AG08395 (cell line): Measurements from ENCODE around the gene DPM2.
A peak's percentile ranks its signal among the peaks of the same experiment; 100 is the strongest.

Experiments
- DNase-seq: peaks from one replicate; pipeline ENCODE4 v3.0.0; 2012; ENCODE audit warnings: mixed read lengths, low spot score

DPM2 gene

GRCh38 chr9:127973169-127974000, 35.7 kb upstream of the DPM2 start:
- DNase-seq: no peak

- DNase-seq: no peak
These were observed 34.7 kb upstream of the DPM2 start for GRCh38 chr9:127972236-127972871.

- DNase-seq: no peak
These were observed 33.9 kb upstream of the DPM2 start for GRCh38 chr9:127971357-127972235.

- DNase-seq: no peak
These were observed 33.0 kb upstream of the DPM2 start for GRCh38 chr9:127970401-127971313.

- peak; percentile 90 for DNase-seq
These were observed 31.2 kb upstream of the DPM2 start for GRCh38 chr9:127968700-127969383.

DNA sequence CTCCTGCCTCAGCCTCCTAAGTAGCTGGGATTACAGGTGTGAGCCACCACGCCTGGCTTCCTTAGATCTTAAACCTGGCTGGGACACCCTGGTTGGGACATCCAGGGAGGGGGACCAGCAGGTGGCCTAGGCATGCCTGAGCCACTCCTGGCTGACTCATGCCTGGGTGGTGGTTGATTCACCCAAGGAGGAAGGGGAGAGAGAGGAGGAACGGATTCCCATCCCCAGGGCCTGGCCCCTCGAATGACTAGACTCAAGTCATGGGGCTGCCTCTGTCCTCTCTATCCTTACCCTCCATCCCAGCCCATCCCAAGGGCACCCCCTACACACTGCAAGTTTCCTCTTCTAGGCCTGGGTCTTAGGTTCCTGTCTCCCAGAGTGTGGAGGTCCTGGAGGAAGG, 30.4 kb upstream of the DPM2 start:
- DNase-seq: peak; percentile 36

- no peak for DNase-seq
These were observed 29.6 kb upstream of the DPM2 start for GRCh38 chr9:127967151-127967809.

GRCh38 chr9:127966416-127967150, 28.9 kb upstream of the DPM2 start:
- DNase-seq: no peak

GRCh38 chr9:127965953-127966352, 28.3 kb upstream of the DPM2 start:
- DNase-seq: no peak

- DNase-seq: no peak
These were observed 25.9 kb upstream of the DPM2 start for GRCh38 chr9:127963359-127964064.

DNA sequence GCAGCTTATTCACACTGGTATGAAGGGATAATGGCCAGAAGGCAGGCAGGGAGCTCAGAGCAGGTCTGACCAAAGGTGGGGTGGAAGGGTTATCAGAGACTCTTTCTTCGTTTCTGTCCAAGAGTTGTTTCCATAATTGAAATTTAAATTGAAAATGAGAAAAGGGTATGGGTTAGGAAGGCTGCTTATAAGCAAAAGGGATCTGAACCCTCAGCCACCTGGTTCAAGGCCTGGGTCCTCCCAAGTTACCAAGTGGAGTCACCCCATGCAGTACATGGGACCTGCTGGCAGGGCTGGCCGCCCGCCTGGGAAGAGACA, 25.3 kb upstream of the DPM2 start:
- no peak for DNase-seq

DNA sequence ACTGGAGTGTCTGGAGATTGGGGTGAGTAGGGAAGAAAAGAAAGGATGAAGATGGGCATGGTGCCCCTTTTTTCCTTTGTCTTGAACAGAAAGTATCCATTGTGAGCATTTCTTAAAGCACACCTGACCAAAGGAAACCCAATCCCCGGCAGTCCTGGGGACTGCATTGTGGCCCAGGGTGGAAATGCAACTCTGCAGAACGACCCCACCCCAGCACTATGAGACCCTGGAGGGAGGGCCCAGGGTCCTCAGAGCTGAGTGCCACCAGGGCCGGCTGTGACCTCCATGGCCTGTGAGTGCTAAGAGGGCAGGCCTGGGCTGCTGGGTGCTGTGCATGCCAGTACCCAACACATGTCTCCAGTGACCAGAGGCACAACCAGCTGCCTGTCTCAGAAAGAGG, 24.6 kb upstream of the DPM2 start:
- DNase-seq: no peak

DNA sequence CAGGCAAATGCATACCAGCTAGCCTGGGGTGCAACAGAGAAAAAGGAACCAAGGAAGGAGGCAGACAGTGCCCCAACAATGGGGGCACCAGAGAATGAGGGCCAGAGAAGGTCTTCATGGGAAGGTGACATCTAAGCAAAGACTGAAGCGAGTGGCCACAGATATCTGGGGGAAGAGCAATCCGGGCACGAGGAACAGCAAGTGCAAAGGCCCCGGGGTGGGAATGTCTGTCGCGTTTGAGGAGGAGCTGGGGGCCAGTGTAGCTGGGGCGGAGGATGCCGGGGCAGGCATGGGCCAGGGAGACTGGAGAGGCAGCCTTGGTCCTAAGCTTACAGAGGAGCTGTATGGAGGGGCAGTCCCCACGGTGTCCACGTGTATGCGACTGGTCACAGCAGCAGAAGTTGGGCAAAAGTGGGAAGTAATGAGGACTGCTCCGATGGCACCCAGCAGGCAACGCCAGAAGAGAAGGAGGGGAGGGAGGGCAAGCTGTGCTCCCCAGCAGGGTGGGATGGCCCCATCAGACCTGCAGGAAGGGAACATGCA, 24.0 kb upstream of the DPM2 start:
- no peak for DNase-seq

- no peak for DNase-seq
These were observed 23.5 kb upstream of the DPM2 start for GRCh38 chr9:127961155-127961490.

DNA sequence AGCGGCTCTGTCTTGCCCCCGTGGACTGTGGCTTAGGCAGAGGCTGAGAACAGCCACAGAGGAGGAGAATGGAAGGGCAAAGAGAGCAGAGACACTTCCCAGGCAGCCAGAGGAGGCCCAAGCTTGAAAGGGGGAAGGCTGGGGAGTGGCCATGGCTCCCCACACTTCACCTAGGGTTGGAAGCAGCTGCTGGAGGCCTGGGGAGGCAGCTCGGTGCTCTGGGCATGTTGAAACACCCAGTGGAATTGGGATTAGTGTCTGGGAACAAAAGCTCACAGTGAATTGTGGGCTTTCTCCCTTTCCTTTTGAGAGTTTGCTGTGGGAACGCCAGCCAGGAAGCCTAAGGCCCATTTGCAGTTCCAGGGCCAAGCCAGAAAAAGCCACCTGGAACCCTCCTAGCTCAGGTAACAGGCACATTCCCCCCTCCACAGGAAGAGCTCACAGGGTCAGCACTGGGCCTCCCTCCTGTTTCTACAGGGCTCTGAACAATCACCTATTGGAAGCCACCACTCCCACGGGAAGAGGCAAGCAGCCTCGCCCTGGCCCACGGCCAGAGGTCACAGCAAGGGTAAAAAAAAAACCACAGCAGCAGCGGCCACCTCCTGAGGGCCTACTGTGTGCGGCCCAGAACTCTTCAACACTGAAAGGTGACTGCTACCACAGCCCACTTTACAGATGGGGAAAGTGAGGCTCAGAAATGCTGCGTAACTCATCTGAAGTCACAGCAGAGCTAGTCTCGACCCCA, 22.9 kb upstream of the DPM2 start:
- no peak for DNase-seq

- no peak for DNase-seq
These were observed 22.3 kb upstream of the DPM2 start for GRCh38 chr9:127959841-127960409.

- no peak for DNase-seq
These were observed 21.7 kb upstream of the DPM2 start for GRCh38 chr9:127959398-127959797.

DNA sequence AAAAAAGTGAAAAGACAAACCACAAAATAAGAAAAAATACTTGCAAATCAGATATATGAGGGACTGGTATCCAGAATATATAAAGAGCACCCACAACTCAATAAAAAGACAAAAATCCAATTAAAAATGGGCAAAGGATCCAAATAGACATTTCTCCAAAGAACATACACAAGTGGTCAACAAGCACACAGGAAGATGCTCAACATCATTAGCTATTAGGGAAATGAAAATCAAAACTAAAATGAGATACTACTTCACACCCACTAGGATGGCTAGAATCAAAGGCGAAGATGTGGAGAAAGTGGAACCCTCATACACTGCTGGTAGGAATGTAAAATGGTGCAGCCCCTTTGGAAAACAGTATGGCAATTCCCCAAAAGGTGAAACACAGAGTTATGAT, 21.1 kb upstream of the DPM2 start:
- DNase-seq: no peak
